Measurements from ENCODE around the gene CCL28.
"Not testable (repeated sequence)": the region's sequence is repeated elsewhere in the genome, so short reads cannot be mapped to it uniquely, and the experiment has no call there.

DNA sequence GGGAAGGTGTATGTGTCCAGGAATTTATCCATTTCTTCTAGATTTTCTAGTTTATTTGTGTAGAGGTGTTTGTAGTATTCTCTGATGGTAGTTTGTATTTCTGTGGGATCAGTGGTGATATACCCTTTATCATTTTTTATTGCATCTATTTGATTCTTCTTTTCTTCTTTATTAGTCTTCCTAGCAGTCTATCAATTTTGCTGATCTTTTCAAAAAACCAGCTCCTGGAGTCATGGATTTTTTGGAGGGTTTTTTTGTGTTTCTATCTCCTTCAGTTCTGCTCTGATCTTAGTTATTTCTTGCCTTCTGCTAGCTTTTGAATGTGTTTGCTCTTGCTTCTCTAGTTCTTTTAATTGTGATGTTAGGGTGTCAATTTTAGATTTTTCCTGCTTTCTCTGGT lies 29.4 kb upstream of the CCL28 start:
- not testable (repeated sequence) for TF ChIP-seq CTCF (IDR thresholded peaks at IDR 0.05; ENCODE audit: insufficient read depth, low read length, poor library complexity, severe bottlenecking); EZH2phosphoT487 (conservative IDR thresholded peaks at IDR 0.05; ENCODE audit: low read length)
